ENCODE measurements around the gene USP11.
"Not testable (repeated sequence)": the region's sequence is repeated elsewhere in the genome, so short reads cannot be mapped to it uniquely, and the experiment has no call there.

Gene USP11

GRCh38 chrX:47248576-47248975 is 15.8 kb downstream of the USP11 start:
- DNase-seq = no peak

GRCh38 chrX:47250017-47250347 is 17.2 kb downstream of the USP11 start:
- no peak for DNase-seq

GRCh38 chrX:47257620-47258019 is 24.8 kb downstream of the USP11 start:
- DNase-seq = not testable (repeated sequence)

- DNase-seq = peak in 1 of 2 experiments; percentile 15
Measured at GRCh38 chrX:47264483-47265173, 31.8 kb downstream of the USP11 start.

- no peak for DNase-seq
Measured at GRCh38 chrX:47266643-47267042, 33.8 kb downstream of the USP11 start.

GRCh38 chrX:47272013-47272408 is 39.2 kb downstream of the USP11 start:
- no peak for DNase-seq

- no peak for DNase-seq
Measured at GRCh38 chrX:47273011-47273730, 40.4 kb downstream of the USP11 start.

- no peak for DNase-seq
Measured at GRCh38 chrX:47278691-47279090, 45.9 kb downstream of the USP11 start.

- DNase-seq = peak; percentile 3 to 9
Measured at GRCh38 chrX:47283015-47283771, 50.4 kb downstream of the USP11 start.

- DNase-seq = not testable (repeated sequence)
Measured at GRCh38 chrX:47284616-47285015, 51.8 kb downstream of the USP11 start.

GRCh38 chrX:47285836-47286320 is 53.1 kb downstream of the USP11 start:
- no peak for DNase-seq

GRCh38 chrX:47293106-47293505 is 60.3 kb downstream of the USP11 start:
- no peak for DNase-seq

- no peak for DNase-seq
Measured at GRCh38 chrX:47296766-47297365, 64.1 kb downstream of the USP11 start.

GRCh38 chrX:47297874-47298273 is 65.1 kb downstream of the USP11 start:
- DNase-seq = no peak

Measured in activated CD4-positive, alpha-beta T cell treated with anti-CD3 and anti-CD28 coated beads, Interleukin-2, amount 50 U/mL, for 48 hours (primary cell).